PC-9 (cell line): ENCODE results near the gene EIF5B. TPM values are rescaled to one million over a fixed set of nuclear protein-coding genes. Genes with fewer than 3 reads are reported as not detected.

Experiments
- BruUV-seq: library from RNA; stranded (reverse); fragments of 400-500 nt; replicated peaks from 2 replicates; lab custom pipeline; 2021; lab: Mats Ljungman, UMichigan
- CTCF ChIA-PET: fragments of 300-600 bp; sonication (Branson Sonifier 250); formaldehyde crosslinking; loops from one replicate; lab custom pipeline; 2022; ENCODE audit warnings: antibody characterized with exemption; lab: Charles Lee
- POLR2A ChIA-PET: fragments of 300-600 bp; sonication (Branson Sonifier 250); formaldehyde crosslinking; loops from one replicate; lab custom pipeline; 2022; ENCODE audit warnings: antibody characterized with exemption; ENCODE audit not compliant: unreplicated experiment; lab: Charles Lee
- DNase-seq, 2 experiments: peaks; one replicate each; pipeline versions ENCODE4 v3.0.0 to v3.0.0-alpha.2; 2015 to 2022; ENCODE audit warnings: mixed read lengths in 1 of 2
- H2AFZ ChIP-seq: fragments of 200-600 bp; sonication (generic); 2 replicates; pipeline ENCODE4 v1.8.1; 2017; ENCODE audit warnings: antibody characterized with exemption
- H3F3A ChIP-seq: fragments of 200-600 bp; sonication (generic); 2 replicates; pipeline ENCODE4 v1.8.1; 2017; ENCODE audit warnings: antibody characterized with exemption, mild to moderate bottlenecking, low read depth; ENCODE audit not compliant: insufficient read depth
- H3K27ac ChIP-seq: fragments of 200-600 bp; sonication (generic); 2 replicates; pipeline ENCODE4 v1.6.1; 2016; ENCODE audit warnings: mixed run types
- H3K27me3 ChIP-seq: fragments of 200-600 bp; sonication (generic); 2 replicates; pipeline ENCODE4 v1.6.1; 2016; ENCODE audit warnings: low read depth, mixed run types; ENCODE audit not compliant: insufficient read depth
- H3K36me3 ChIP-seq: fragments of 200-600 bp; sonication (generic); 2 replicates; pipeline ENCODE4 v1.6.1; 2016; ENCODE audit warnings: low read depth, mixed run types
- H3K4me1 ChIP-seq: fragments of 200-600 bp; sonication (generic); replicated peaks from 2 replicates; pipeline ENCODE4 v1.6.1; 2016; ENCODE audit warnings: mixed run types; ENCODE audit not compliant: insufficient read depth
- H3K4me2 ChIP-seq: fragments of 200-600 bp; sonication (generic); 2 replicates; pipeline ENCODE4 v1.6.1; 2017; ENCODE audit warnings: mixed run types
- H3K4me3 ChIP-seq: fragments of 200-600 bp; sonication (generic); 2 replicates; pipeline ENCODE4 v1.6.1; 2016; ENCODE audit warnings: mixed run types
- H3K79me2 ChIP-seq: fragments of 200-600 bp; sonication (generic); 2 replicates; pipeline ENCODE4 v1.6.1; 2017; ENCODE audit warnings: low read depth, mixed run types
- H3K9me2 ChIP-seq: fragments of 200-600 bp; sonication (generic); 2 replicates; pipeline ENCODE4 v1.8.1; 2017; ENCODE audit warnings: mild to moderate bottlenecking; ENCODE audit not compliant: insufficient read depth
- H3K9me3 ChIP-seq: fragments of 200-600 bp; sonication (generic); 2 replicates; pipeline ENCODE4 v1.8.1; 2016; ENCODE audit warnings: low read depth; ENCODE audit not compliant: insufficient read depth
- H4K20me1 ChIP-seq: fragments of 200-600 bp; sonication (generic); 2 replicates; pipeline ENCODE4 v1.8.1; 2017; ENCODE audit not compliant: insufficient read depth
- EZH2 ChIP-seq: fragments of 200-600 bp; sonication (generic); IDR thresholded peaks from 2 replicates; pipeline ENCODE4 v1.8.0; 2017; ENCODE audit warnings: antibody characterized with exemption, low read depth
- intact Hi-C: fragments of 100-400 bp; cut with micrococcal nuclease; formaldehyde crosslinking; loops from one replicate; pipeline ENCODE4 v1.10.0; 2022; ENCODE audit not compliant: unreplicated experiment
- total RNA-seq: library from RNA; stranded (reverse); gene quantifications from 2 replicates; pipeline ENCODE4 v1.2.3, GENCODE V29; 2021
- TF ChIP-seq, protein P1 (sequence below): fragments of 200-600 bp; sonication (generic); conservative IDR thresholded peaks from 2 replicates; pipeline ENCODE4 v1.6.1; 2017; ENCODE audit warnings: mixed run types, antibody characterized with exemption, mild to moderate bottlenecking, moderate library complexity

Gene EIF5B
- total RNA-seq, 1 experiment from 2014 or later = 56.7 TPM

DNA sequence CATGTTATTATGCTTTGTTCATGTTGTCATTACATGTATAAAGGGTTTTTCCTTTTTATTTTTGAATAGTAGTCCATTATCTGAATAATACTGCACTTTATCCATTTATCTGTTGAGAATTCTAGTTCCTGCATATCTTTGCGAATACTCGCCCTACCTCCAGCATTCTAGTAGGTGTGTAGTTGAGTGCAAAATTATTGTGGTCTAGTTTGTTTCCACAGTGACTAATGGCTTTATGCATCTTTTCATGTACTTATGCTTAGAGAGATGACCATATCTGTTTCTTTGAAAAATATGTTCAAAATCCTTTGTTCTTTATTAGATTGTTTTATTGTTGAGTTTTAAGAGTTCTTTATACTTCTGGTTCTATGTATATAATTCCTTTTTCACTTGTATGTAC, 48.8 kb downstream of the EIF5B start:
- Histone ChIP-seq H3K4me2 (no peak overlapping the region), H3K36me3 (peaks cover 44% of the 10 kb centered on the region), H3K4me3 (no peak overlapping the region), H3K27me3 (no peaks in the 10 kb centered on the region), H2AFZ (no peak overlapping the region), H3K9me2 (no peaks in the 10 kb centered on the region), H3F3A (no peaks in the 10 kb centered on the region; the same call in 1 of the 2 replicates), H3K4me1 (no peaks in the 10 kb centered on the region), H3K9me3 (no peaks in the 10 kb centered on the region), H3K27ac (no peak overlapping the region), H3K79me2 (no peaks in the 10 kb centered on the region), H4K20me1 (peaks cover 25% of the 10 kb centered on the region)
- CTCF ChIA-PET = no interaction called here
- DNase-seq = no peak
- TF ChIP-seq, protein P1, sequence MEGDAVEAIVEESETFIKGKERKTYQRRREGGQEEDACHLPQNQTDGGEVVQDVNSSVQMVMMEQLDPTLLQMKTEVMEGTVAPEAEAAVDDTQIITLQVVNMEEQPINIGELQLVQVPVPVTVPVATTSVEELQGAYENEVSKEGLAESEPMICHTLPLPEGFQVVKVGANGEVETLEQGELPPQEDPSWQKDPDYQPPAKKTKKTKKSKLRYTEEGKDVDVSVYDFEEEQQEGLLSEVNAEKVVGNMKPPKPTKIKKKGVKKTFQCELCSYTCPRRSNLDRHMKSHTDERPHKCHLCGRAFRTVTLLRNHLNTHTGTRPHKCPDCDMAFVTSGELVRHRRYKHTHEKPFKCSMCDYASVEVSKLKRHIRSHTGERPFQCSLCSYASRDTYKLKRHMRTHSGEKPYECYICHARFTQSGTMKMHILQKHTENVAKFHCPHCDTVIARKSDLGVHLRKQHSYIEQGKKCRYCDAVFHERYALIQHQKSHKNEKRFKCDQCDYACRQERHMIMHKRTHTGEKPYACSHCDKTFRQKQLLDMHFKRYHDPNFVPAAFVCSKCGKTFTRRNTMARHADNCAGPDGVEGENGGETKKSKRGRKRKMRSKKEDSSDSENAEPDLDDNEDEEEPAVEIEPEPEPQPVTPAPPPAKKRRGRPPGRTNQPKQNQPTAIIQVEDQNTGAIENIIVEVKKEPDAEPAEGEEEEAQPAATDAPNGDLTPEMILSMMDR = no peak
- no peak for TF ChIP-seq EZH2
- POLR2A ChIA-PET = no interaction called here
- BruUV-seq = no TSS peak
- intact Hi-C loops = no loop called here

DNA sequence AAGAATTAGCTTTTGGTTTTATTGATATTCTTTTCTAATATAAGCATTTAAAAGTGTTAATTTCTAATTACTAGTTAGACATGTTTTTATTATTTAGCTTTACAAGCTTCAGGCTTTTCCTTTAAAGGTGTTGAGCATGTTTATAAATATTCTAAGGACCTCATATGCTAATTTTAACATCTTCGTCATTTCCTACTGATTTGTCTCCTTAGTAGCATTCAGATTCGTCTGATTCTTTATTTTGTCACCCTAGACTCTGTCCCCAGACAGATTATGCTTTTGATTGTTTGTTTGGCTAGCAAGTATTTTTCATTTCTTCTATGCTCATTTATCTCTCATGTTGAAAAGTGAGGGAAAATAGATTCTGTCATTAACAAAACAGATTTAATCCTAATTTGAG, 51.7 kb downstream of the EIF5B start:
- Histone ChIP-seq H2AFZ (no peak overlapping the region), H3K36me3 (peaks cover 38% of the 10 kb centered on the region), H3K79me2 (no peaks in the 10 kb centered on the region), H3K4me1 (no peaks in the 10 kb centered on the region), H3K27me3 (no peaks in the 10 kb centered on the region), H3K4me2 (no peak overlapping the region), H4K20me1 (peaks cover 25% of the 10 kb centered on the region), H3K9me3 (no peaks in the 10 kb centered on the region), H3F3A (no peaks in the 10 kb centered on the region; the same call in 1 of the 2 replicates), H3K27ac (no peak overlapping the region), H3K9me2 (no peaks in the 10 kb centered on the region), H3K4me3 (no peak overlapping the region)
- no TSS peak for BruUV-seq
- ChIA-PET CTCF (no interaction called here), POLR2A (no interaction called here)
- TF ChIP-seq, protein P1 = no peak
- TF ChIP-seq EZH2 = no peak
- intact Hi-C loops = no loop called here
- no peak for DNase-seq

DNA sequence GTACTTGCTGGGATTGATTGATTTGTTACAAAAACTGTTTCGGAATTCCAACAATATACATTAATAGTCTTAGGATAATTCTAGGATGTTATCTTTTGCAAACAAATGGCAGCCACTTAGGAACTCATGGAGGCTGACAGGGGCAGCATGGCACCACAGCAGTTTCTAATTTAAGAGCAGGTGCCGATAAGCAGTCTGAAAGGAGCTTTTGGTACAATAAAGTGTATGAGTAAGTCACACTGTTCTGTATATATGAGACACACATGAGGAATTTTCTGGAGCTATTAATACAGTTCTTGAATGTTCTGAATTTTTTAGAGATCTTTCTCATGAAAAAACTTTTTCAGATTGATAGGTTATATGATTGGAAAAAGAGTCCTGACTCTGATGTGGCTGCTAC, 52.2 kb downstream of the EIF5B start:
- Histone ChIP-seq H3K4me3 (no peak overlapping the region), H3K36me3 (peaks cover 40% of the 10 kb centered on the region), H3K9me2 (no peaks in the 10 kb centered on the region), H3F3A (no peaks in the 10 kb centered on the region; the same call in 1 of the 2 replicates), H3K9me3 (no peaks in the 10 kb centered on the region), H2AFZ (no peak overlapping the region), H3K79me2 (no peaks in the 10 kb centered on the region), H3K27ac (no peak overlapping the region), H3K27me3 (no peaks in the 10 kb centered on the region), H3K4me1 (no peaks in the 10 kb centered on the region), H3K4me2 (no peak overlapping the region), H4K20me1 (peaks cover 25% of the 10 kb centered on the region)
- TF ChIP-seq, protein P1 = no peak
- no peak for TF ChIP-seq EZH2
- no TSS peak for BruUV-seq
- POLR2A ChIA-PET = no interaction called here
- DNase-seq = no peak
- intact Hi-C loops = no loop called here
- CTCF ChIA-PET = no interaction called here
